Left lung (tissue), 10 donors: ENCODE data around the gene DCUN1D5. TPM values are rescaled to one million over a fixed set of nuclear protein-coding genes. Genes with fewer than 3 reads are reported as not detected.

ENCODE experiments used
- ATAC-seq: fragments of 200-7000 bp; cut with Tn5 transposase; one replicate; pipeline ENCODE4 v1.9.1; 2020; ENCODE audit warnings: moderate library complexity
- DNase-seq, 4 donors: peaks; one replicate each; pipeline ENCODE4 v3.0.0-alpha.2; 2013 to 2020
- H3K27ac ChIP-seq, 2 donors: fragments of 200-600 bp; sonication (generic) in 1 of 2; one replicate each; pipeline versions ENCODE4 v1.5.0 to v1.8.0; 2020 to 2021
- H3K27me3 ChIP-seq, 2 donors: fragments of 200-600 bp; sonication (generic) in 1 of 2; one replicate each; pipeline versions ENCODE4 v1.5.0 to v1.8.0; 2020 to 2021
- H3K36me3 ChIP-seq, 2 donors: fragments of 200-600 bp; sonication (generic) in 1 of 2; one replicate each; pipeline versions ENCODE4 v1.5.0 to v1.8.0; 2020 to 2021
- H3K4me1 ChIP-seq, 2 donors: fragments of 200-600 bp; one replicate each; pipeline ENCODE4 v1.8.0; 2021
- H3K4me3 ChIP-seq, 2 donors: fragments of 200-600 bp; sonication (generic) in 1 of 2; one replicate each; pipeline versions ENCODE4 v1.5.0 to v1.8.0; 2020 to 2021; ENCODE audit warnings: mild to moderate bottlenecking in 1 of 2
- H3K9me3 ChIP-seq, 2 donors: fragments of 200-600 bp; sonication (generic) in 1 of 2; one replicate each; pipeline versions ENCODE4 v1.5.0 to v1.8.0; 2020 to 2021
- intact Hi-C, 2 donors: fragments of 100-400 bp; cut with DNase I; formaldehyde crosslinking; loops; one replicate each; pipeline versions ENCODE4 v1.11.2 to v1.14.2; 2022
- polyA plus RNA-seq, 6 donors: library from polyadenylated mRNA; unstranded; fragments of 120-200 nt; gene quantifications; one replicate each; pipeline ENCODE4 v1.2.1, GENCODE V29; 2013; ENCODE audit not compliant: insufficient read length in 6 of 6
- total RNA-seq, 2 donors: library from RNA; stranded (reverse); fragmentation: NEBNext Ultra II Directional; extraction: Animal tissue kit (Norgen Biotek cat#: 25700); gene quantifications; one replicate each; pipeline ENCODE4 v1.2.1, GENCODE V29; 2021
- TF ChIP-seq, protein P1 (sequence below), 2 donors: fragments of 200-600 bp; sonication (generic) in 1 of 2; IDR thresholded peaks; one replicate each; pipeline versions ENCODE4 v1.5.0 to v1.8.0; 2021; ENCODE audit warnings: antibody characterized with exemption in 2 of 2
- donor health status: DM: no; HTN: yes; CAD: no.
- donor health status: DM: no; HTN: no; CAD: no.

The DCUN1D5 gene
- total and polyA plus RNA-seq, 8 donors: 23.8 to 38.3 (median 35.6) TPM

DNA sequence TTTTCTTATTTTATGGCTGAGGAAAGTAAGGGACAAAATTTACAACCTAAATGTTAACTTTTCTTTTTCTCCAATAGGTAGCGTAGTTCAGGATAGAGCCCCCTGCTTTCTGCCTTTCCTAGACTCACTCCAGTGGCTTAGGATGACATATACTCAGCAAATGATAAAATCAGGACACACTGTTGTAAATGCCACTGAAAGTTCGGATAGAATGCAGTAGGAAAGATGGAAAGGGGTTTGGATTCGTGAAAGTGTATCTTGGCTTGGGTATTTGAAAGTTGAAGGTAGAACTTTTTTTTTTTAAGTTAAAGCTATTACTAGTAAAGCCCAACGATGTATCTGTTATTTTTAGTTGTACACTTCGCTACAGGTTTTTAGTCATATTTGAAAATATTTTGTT, 19.4 kb upstream of the DCUN1D5 start:
- Histone ChIP-seq H3K27ac (no peak overlapping the region), H3K27me3 (no peaks in the 10 kb centered on the region), H3K4me1 (peaks cover 0 to 14% of the 10 kb centered on the region in 2 donors), H3K4me3 (no peak overlapping the region), H3K36me3 (no peaks in the 10 kb centered on the region), H3K9me3 (no peaks in the 10 kb centered on the region)
- TF ChIP-seq, protein P1, sequence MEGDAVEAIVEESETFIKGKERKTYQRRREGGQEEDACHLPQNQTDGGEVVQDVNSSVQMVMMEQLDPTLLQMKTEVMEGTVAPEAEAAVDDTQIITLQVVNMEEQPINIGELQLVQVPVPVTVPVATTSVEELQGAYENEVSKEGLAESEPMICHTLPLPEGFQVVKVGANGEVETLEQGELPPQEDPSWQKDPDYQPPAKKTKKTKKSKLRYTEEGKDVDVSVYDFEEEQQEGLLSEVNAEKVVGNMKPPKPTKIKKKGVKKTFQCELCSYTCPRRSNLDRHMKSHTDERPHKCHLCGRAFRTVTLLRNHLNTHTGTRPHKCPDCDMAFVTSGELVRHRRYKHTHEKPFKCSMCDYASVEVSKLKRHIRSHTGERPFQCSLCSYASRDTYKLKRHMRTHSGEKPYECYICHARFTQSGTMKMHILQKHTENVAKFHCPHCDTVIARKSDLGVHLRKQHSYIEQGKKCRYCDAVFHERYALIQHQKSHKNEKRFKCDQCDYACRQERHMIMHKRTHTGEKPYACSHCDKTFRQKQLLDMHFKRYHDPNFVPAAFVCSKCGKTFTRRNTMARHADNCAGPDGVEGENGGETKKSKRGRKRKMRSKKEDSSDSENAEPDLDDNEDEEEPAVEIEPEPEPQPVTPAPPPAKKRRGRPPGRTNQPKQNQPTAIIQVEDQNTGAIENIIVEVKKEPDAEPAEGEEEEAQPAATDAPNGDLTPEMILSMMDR (IDR thresholded peaks at IDR 0.05): no peak
- intact Hi-C loops: no loop called here
- no peak for ATAC-seq
- no peak for DNase-seq

DNA sequence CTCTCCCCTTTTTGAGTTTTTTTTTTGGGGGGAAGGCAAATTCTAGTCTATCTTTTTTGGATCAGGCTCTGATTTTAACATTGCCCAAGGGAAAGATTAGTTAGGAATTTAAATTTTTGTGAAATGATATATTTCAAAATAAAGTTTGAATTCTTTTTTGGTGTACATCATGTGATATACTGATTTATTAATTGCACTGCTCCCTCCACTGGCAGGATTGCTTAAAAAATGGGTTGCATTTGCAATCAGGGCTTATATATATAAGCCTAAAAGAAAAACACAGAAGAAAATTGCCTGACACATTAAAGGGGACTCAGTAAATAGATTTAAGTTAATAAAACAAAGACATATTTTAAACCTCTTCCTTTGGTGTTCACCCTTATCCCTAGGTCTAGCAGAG, 18.4 kb upstream of the DCUN1D5 start:
- DNase-seq (peak in 1 of 4 donors; percentile 20), ATAC-seq (no peak)
- intact Hi-C loops: no loop called here
- peak overlapping the region in 1 of 2 donors; percentile 83 for H3K27ac ChIP-seq
- H3K9me3 ChIP-seq: no peaks in the 10 kb centered on the region
- TF ChIP-seq, protein P1 (IDR thresholded peaks at IDR 0.05): no peak
- H3K4me1 ChIP-seq: peaks cover 0 to 14% of the 10 kb centered on the region in 2 donors
- H3K4me3 ChIP-seq: peak overlapping the region; percentile 62 to 74
- H3K36me3 ChIP-seq: no peaks in the 10 kb centered on the region
- H3K27me3 ChIP-seq: no peaks in the 10 kb centered on the region

DNA sequence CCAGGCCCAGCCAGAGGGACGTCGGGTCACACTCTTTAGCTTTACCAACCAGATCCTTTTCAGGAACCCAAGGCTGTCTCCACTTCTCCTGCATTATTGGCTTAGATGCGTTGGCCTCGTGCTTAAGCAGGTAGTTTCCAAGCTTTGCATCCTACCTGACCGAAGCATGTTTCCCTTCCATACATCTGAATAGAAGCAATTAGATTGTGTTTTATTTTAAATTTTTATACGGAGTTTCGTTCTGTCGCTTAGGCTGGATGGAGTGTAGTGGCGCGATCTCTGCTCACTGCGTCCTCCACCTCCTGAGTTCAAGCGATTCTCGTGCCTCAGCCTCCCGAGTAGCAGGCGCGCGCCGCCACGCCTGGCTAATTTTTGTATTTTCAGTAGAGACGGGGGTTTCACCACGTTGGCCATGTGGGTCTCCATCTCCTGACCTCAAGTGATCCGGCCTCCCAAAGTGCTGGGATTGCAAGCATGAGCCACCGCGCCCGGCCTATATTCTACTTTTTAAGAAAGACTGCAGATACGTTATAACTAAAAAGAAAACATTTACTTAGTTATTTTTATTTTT, 17.9 kb upstream of the DCUN1D5 start:
- TF ChIP-seq, protein P1 (IDR thresholded peaks at IDR 0.05): no peak
- H3K36me3 ChIP-seq: no peaks in the 10 kb centered on the region
- DNase-seq (peak in 3 of 4 donors; percentile 9 to 73 (median 33)), ATAC-seq (peak; percentile 26)
- H3K4me3 ChIP-seq: peak overlapping the region; percentile 62 to 74
- intact Hi-C loops: no loop called here
- H3K4me1 ChIP-seq: peaks cover 0 to 14% of the 10 kb centered on the region in 2 donors
- peak overlapping the region; percentile 83 to 86 for H3K27ac ChIP-seq
- no peaks in the 10 kb centered on the region for H3K9me3 ChIP-seq
- H3K27me3 ChIP-seq: no peaks in the 10 kb centered on the region

DNA sequence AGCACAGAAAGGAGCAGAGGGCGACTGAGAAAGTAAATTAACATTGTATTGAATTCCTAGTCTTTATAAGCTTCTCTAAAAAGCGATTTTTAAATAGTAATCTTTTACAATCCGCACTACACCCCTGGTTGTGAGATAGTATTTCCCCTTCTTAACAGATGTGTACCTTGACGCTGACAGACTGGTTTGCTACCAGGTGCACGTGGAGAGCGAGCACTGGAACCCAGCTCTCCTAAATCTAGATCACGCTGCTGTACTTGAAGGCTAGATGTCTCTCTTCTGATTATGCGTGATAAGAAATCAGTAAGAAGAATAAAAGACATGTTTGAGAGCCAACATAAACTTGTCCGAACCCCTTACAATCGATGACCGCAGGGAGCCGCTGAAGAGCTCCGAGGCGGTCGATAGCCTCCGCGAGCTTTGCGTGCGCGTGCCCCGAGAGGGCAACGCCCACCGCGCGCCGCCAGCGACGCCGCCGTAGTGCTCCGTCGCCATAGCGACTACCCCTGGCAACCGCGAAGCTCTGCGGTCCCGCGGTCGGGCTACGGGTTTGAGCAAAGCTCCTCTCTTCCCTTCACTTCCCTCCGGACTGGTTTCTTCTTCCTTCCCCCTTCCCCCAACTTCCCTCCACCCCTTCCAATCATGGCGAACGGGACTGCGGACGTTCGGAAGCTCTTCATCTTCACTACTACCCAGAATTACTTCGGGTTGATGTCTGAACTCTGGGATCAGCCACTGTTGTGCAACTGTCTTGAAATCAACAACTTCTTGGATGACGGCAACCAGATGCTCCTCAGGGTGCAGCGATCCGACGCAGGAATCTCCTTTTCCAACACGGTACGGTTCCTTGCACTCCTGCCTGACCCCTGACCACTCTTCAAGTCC, 17.2 kb upstream of the DCUN1D5 start, which contains the start of gene DYNC2H1:
Gene DYNC2H1 (plus strand): TSS at position 494 of the 885 bp plus-strand sequence. CDS start 149 bp downstream, at position 643.
- Histone ChIP-seq H3K36me3 (no peaks in the 10 kb centered on the region), H3K4me3 (peak within 1 kb of the TSS; percentile 62 to 74), H3K27me3 (peaks cover 0 to 6% of the 10 kb centered on the region in 2 donors), H3K27ac (peak within 1 kb of the TSS; percentile 83 to 86), H3K4me1 (peaks cover 0 to 14% of the 10 kb centered on the region in 2 donors), H3K9me3 (no peaks in the 10 kb centered on the region)
- TF ChIP-seq, protein P1 (IDR thresholded peaks at IDR 0.05): peak in 1 of 2 donors; percentile 38
- DNase-seq (peak; percentile 90 to 96 (median 94)), ATAC-seq (peak; percentile 100)
- intact Hi-C loops: no loop called here

DNA sequence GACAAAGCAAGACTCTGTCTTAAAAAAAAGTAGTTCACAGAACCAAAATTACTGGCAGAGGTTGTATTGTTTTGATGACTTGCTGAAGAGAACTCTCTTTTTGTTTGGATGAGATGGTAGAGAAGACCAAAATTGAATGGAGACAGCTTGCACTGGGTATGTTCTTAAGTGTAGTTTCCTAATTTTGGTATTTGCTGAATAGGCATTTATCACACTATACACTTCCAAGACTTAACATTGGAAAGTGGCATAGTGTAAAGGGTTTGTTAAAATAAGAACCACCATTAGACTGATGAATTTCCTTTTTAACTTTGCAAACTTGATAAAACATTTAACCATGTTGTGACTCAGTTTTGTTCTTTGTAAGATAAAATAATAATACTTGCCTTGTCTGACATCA, 5.3 kb upstream of the DCUN1D5 start:
- DNase-seq: no peak
- TF ChIP-seq, protein P1 (IDR thresholded peaks at IDR 0.05): no peak
- H3K9me3 ChIP-seq: no peaks in the 10 kb centered on the region
- no peak for ATAC-seq
- no peaks in the 10 kb centered on the region for H3K4me1 ChIP-seq
- no peak overlapping the region for H3K27ac ChIP-seq
- intact Hi-C loops: no loop called here
- H3K36me3 ChIP-seq: no peaks in the 10 kb centered on the region
- peaks cover 4 to 52% of the 10 kb centered on the region in 2 donors for H3K27me3 ChIP-seq
- H3K4me3 ChIP-seq: no peak overlapping the region
